ENCODE results near the gene TAS1R1.

TAS1R1 gene

GRCh38 chr1:6554907-6555778, at the start of gene TAS1R1:
TAS1R1 (plus strand) TSS chr1:6555307; CDS start chr1:6555374, 67 bp downstream.
- DNase-seq, result no peak

GRCh38 chr1:6505367-6506209, 49.5 kb upstream of the TAS1R1 start:
- no peak for DNase-seq

GRCh38 chr1:6506210-6507036, 48.7 kb upstream of the TAS1R1 start:
- no peak for DNase-seq

DNA sequence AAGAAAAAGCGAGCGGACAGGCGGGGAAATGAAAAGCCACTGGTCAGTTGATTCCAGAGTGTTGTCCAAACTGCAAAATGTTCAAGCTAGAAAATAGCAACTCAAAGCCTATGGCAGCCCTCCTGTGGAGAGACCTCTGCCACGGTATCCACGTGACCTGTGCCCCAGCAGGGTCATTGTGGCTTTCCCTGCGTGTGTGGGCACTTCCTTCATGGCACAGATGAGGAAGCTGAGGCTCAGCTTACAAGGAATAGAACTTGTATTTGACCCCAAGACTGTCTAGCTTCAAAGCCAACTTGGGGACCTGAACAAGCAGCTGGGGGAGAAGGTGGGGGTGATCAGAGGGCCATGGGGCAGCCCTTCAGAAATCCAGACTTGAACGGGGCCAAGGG, 48.1 kb upstream of the TAS1R1 start:
- no peak for DNase-seq

- DNase-seq, result no peak
Observed at GRCh38 chr1:6507461-6507911, 47.6 kb upstream of the TAS1R1 start.

DNA sequence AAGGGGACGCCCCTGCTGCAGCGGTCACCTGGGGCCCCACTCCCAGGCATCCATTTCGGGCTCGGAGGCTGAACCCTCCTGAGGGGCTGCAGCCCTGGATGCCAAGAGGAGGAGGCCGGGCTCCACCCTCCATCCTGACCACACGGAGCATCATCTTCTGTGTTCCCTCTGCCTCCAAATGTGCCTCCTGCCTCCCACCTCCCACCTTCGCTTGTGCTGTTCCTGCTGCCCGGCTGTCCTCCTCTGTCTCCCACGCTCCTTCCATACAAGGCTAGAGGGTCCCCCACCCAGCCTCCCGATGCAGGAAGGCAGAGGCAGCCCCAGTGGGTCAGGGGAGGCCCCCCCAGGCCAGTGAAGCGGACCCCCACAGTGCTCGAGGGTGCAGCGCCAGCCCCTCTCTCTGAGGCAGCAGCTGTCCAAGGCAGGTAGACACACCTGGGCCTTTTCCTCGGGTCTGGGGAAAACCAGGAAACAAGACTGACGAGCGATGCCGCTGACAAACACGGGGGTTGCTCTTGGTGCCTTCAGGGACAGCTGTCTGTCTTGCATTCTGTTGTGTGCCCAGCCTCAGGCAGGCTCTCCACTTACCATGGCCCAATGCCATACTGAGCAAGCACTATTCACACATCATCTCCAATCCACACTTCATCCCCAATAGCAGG, 46.8 kb upstream of the TAS1R1 start:
- DNase-seq, result no peak

GRCh38 chr1:6508816-6509189, 46.3 kb upstream of the TAS1R1 start:
- DNase-seq, result no peak

DNA sequence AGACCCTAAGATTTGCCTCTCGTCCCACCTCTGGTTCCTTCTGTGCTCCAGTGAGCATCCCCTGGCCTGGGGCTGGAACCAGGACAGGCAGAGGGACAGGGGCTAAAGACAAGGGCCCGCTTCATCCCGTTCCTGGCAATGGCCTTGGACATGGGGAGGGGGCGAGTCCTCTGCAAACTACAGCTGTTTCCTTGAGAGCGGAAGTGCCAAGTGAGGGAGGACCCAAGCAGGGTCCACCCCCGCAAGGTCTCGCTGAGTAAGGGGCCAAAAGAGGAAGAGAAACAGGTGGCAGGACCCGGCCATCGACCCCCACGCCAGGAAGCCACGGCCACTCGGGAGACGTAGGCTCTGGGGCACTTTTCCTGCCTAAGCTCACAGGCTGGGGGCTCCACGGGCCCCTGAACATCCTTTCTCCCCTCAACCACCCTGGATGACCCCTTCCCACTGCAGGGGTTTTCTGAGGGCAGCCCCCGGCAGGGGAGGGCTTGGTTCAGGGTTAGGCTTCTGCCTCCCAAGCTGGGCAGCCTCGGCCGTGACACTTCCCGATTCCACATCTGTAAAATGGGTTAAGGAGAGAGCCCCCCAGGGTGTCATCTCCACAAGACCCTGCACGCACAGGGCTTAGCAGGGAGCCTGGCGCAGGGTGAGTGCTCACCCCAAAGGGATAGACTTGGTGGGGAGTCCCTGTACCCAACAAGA, 45.7 kb upstream of the TAS1R1 start:
- no peak for DNase-seq

GRCh38 chr1:6509919-6510291, 45.2 kb upstream of the TAS1R1 start:
- no peak for DNase-seq

- no peak for DNase-seq
Observed at GRCh38 chr1:6510493-6510892, 44.6 kb upstream of the TAS1R1 start.

- no peak for DNase-seq
Observed at GRCh38 chr1:6511056-6511455, 44.1 kb upstream of the TAS1R1 start.

DNA sequence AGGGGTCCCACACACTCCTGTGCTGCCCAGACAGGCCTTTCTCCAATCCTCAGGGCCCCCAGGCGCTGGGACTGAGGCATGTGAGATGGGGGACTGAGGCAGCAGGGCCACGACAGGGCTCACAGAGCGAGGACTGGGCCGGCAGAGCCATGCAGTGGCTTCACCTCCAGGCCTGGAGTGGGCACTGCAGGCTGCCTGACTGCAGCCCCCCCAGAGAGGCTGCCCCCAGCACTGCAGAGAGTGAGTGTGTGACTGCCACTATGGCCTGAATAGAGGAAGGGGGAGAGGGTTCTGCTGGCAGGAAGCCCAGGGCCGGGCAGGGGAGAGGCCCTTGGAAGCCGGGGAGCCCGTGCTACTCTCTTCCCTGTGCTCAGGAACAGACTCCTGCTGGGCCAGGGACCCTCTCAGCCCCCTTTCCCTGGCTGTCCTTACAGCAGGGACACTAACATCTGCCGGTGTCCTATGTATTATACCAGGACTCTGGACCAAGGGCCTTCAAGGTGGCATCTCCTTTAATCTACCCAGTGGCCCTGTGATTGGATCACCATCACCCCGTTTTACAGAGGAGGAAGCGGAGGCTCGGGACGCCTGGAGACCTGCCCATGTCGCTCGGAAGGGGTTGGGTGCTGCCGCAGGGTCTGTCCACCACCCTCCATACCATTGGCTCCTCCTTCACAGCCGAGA, 43.4 kb upstream of the TAS1R1 start:
- no peak for DNase-seq

DNA sequence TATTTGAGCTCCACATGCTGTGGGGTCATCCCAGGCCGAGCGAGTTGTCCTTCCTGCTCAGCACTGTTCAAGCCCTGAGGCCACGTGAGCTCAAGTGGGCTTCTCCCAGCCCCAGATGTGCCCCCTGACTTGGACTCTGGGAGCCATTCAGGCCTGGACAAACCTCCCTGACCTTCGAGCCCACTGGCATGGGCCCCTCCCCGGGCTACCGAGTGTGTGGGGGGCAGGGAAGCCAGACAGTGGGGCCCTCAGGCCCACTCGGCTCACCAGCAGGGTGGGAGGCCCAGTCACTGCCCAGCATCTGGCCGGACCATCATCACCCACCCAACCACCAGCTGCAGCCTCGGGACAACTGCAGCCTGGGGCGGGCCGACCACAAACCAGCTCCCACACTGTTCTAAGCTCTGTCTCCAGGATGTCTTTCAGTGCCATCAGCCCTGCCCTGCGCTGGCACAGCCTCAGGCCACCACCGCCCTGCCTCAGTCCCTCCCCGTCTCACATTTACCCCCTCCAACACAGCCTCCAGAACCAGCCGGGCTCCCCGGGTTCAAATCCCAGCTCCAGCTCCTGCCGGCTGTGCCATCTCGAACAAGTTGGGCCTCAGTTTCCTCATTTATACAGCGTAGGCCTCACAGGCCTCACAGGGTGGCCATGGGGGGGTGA, 42.7 kb upstream of the TAS1R1 start:
- no peak for DNase-seq

DNA sequence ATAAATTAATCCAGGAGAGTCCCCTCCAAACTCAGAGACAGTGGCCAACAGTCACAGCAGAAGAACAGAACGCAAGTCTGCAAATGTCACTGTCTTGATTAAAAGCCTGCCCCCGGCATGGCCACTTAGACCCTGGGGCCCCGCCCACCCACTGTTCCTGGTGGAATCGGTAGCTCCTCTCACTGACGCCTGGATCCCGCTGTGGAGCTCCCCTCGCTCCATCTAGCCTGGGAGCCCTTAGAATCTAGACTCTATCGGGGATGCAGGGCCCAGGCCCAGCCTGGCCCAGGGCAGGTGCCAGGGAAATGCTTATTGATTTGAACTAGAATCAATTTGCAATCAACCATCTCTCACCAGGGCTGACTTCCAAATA, 42.2 kb upstream of the TAS1R1 start:
- no peak for DNase-seq

DNA sequence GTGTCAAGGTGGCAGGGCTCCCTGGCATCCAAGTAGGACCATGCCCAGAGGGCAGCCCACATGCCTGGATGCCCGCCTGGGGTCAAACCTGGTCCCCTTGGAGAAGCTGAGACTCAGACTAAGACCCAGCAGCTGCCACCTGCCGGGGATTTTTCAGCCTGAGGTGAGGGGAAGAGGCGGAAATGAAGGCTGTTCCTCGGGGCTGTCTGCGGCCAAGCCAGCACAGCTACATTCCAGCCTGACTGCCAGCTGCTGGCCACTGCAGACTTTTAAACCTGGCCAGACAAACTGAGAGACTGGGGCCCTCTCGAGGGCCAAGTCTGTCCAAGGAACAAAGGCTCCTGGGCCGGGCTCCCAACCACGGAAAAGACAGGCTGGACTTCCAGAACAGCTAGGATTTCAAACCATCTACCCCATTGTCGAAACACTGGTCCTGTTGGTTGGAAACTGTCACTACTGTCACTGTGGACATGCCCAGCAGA, 41.7 kb upstream of the TAS1R1 start:
- no peak for DNase-seq

- DNase-seq, result no peak
Observed at GRCh38 chr1:6515771-6516170, 39.3 kb upstream of the TAS1R1 start.

DNA sequence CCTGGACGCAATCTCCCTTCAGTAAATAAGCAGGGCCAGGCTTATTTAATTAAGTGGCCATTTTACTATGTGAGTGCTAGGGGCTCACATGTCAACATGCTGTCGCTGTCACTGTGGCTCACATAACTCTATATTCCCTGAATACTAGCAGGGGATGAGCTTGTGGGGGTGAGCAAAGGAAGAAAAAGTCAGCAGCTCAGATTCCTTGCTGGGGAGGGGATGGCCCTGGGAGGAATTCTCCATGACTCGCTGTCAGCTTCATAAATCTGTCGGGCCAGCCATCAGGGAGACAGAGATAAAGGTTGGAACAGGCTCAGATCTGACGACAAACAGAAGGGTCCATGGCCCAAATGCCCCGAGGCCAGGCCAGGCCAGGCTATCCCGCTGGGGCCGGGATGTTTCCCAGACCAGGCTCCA, 37.7 kb upstream of the TAS1R1 start:
- DNase-seq, result no peak

- no peak for DNase-seq
Observed at GRCh38 chr1:6519491-6519934, 35.6 kb upstream of the TAS1R1 start.

DNA sequence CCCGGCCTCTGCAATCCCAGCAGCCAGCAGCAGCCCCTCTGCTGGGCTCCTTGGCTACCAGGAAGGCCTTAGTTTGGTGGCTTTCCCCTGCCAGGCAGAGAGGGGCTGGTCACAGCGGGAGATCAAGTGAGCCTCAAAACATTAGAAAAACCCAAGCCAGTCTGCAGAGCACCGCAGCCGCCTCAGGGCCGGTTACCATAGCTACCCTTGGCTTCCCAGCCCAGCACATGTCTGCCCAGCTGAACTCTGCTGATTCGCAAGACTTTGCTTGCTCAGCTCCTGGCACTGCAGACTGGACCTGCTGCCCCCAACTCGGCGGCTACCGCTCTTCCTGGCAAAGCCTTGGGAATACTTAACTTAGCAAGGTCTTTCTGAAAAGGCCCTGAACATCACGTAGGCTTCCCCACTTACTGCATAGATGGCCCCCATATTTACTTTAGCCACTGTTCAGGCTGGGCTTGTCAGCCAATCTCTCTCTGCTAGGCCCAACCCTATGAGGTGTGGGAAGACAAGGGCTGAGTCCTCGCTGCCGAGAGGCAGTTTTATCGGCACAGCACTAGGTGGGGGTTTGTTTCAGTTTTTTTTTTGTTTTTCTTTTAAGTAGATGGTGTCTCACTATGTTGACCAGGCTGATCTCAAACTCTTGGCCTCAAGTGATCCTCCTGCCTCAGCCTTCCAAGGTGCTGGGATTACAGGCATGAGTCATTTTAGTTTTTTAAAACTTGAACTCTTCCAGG, 35.0 kb upstream of the TAS1R1 start:
- DNase-seq, result no peak

DNA sequence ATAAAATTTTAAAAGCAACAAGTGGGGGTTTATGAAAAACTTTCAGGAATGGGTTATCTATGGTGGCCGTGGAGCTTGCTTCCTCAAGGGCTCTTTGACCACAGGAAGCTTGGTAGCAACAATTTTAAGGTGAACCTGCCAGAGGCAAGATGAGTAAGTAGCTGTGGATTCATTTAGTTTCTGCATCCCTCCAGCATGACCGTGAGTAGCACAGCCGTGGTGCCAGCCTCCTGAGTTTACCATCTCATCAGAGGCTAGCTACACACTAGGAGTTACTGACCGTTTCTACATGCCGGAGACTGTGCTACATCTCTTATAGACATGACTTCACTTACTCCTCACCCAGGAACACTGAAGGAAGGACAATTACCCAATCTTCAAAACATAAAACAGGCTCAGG, 33.6 kb upstream of the TAS1R1 start:
- DNase-seq, result no peak

Data from activated naive CD4-positive, alpha-beta T cell treated with Interleukin-2 at 50 U/mL for 16 hours (primary cell).